ENCODE results near the gene EYS.

Gene EYS

GRCh38 chr6:65229825-65230224, 477.2 kb downstream of the EYS start:
- DNase-seq (ENCODE audit: low read depth in 2 of 2) = no peak

GRCh38 chr6:65221153-65221552, 485.9 kb downstream of the EYS start:
- DNase-seq (ENCODE audit: low read depth in 2 of 2) = no peak

GRCh38 chr6:65202738-65203137, 504.3 kb downstream of the EYS start:
- DNase-seq (ENCODE audit: low read depth in 2 of 2) = no peak

- no peak for DNase-seq (ENCODE audit: low read depth in 2 of 2)
These were observed 507.3 kb downstream of the EYS start for GRCh38 chr6:65199683-65200082.

GRCh38 chr6:65199121-65199520, 507.9 kb downstream of the EYS start:
- DNase-seq (ENCODE audit: low read depth in 2 of 2) = no peak

GRCh38 chr6:65191471-65191870, 515.6 kb downstream of the EYS start:
- DNase-seq (ENCODE audit: low read depth in 2 of 2) = no peak

- no peak for DNase-seq (ENCODE audit: low read depth in 2 of 2)
These were observed 517.7 kb downstream of the EYS start for GRCh38 chr6:65189236-65189881.

- no peak for DNase-seq (ENCODE audit: low read depth in 2 of 2)
These were observed 520.2 kb downstream of the EYS start for GRCh38 chr6:65186826-65187225.

- DNase-seq (ENCODE audit: low read depth in 2 of 2) = no peak
These were observed 524.3 kb downstream of the EYS start for GRCh38 chr6:65182681-65183080.

GRCh38 chr6:65170273-65170672, 536.8 kb downstream of the EYS start:
- DNase-seq (ENCODE audit: low read depth in 2 of 2) = no peak

- DNase-seq (ENCODE audit: low read depth in 2 of 2) = no peak
These were observed 545.4 kb downstream of the EYS start for GRCh38 chr6:65161661-65162060.

- no peak for DNase-seq (ENCODE audit: low read depth in 2 of 2)
These were observed 550.0 kb downstream of the EYS start for GRCh38 chr6:65157025-65157424.

- no peak for DNase-seq (ENCODE audit: low read depth in 2 of 2)
These were observed 551.9 kb downstream of the EYS start for GRCh38 chr6:65155083-65155482.

GRCh38 chr6:65149841-65150240, 557.2 kb downstream of the EYS start:
- no peak for DNase-seq (ENCODE audit: low read depth in 2 of 2)

- no peak for DNase-seq (ENCODE audit: low read depth in 2 of 2)
These were observed 558.2 kb downstream of the EYS start for GRCh38 chr6:65148839-65149238.

GRCh38 chr6:65135567-65135966, 571.5 kb downstream of the EYS start:
- DNase-seq (ENCODE audit: low read depth in 2 of 2) = no peak

- no peak for DNase-seq (ENCODE audit: low read depth in 2 of 2)
These were observed 580.4 kb downstream of the EYS start for GRCh38 chr6:65126667-65127066.

- no peak for DNase-seq (ENCODE audit: low read depth in 2 of 2)
These were observed 583.5 kb downstream of the EYS start for GRCh38 chr6:65123521-65123920.

- DNase-seq (ENCODE audit: low read depth in 2 of 2) = no peak
These were observed 589.1 kb downstream of the EYS start for GRCh38 chr6:65117817-65118409.

GRCh38 chr6:65116326-65116725, 590.7 kb downstream of the EYS start:
- DNase-seq (ENCODE audit: low read depth in 2 of 2) = no peak

GRCh38 chr6:65113581-65113980, 593.4 kb downstream of the EYS start:
- DNase-seq (ENCODE audit: low read depth in 2 of 2) = no peak

- no peak for DNase-seq (ENCODE audit: low read depth in 2 of 2)
These were observed 594.6 kb downstream of the EYS start for GRCh38 chr6:65112435-65112834.

- no peak for DNase-seq (ENCODE audit: low read depth in 2 of 2)
These were observed 597.0 kb downstream of the EYS start for GRCh38 chr6:65110031-65110430.

- DNase-seq (ENCODE audit: low read depth in 2 of 2) = no peak
These were observed 608.7 kb downstream of the EYS start for GRCh38 chr6:65098349-65098748.
